Transverse colon (tissue), 4 donors: ENCODE data around the gene ATF4. TPM values are rescaled to one million over a fixed set of nuclear protein-coding genes. Genes with fewer than 3 reads are reported as not detected.
A peak's percentile ranks its signal among the peaks of the same experiment; 100 is the strongest.
"Not testable (repeated sequence)": the region's sequence is repeated elsewhere in the genome, so short reads cannot be mapped to it uniquely, and the experiment has no call there.

Experiments
- DNase-seq: peaks from one replicate; pipeline ENCODE4 v3.0.0-alpha.2; 2019
- H3K27ac ChIP-seq, 4 donors: fragments of 200-600 bp; sonication (generic); 2 replicates each; pipeline ENCODE4 v1.5.1; 2016 to 2018; ENCODE audit warnings: inconsistent platforms in 4 of 4
- H3K27me3 ChIP-seq: fragments of 200-600 bp; sonication (generic); 2 replicates; pipeline ENCODE4 v1.5.1; 2017; ENCODE audit warnings: inconsistent platforms
- H3K36me3 ChIP-seq, 4 donors: fragments of 200-600 bp; sonication (generic); 2 replicates each; pipeline ENCODE4 v1.5.1; 2017 to 2019; ENCODE audit warnings: inconsistent platforms in 4 of 4
- H3K4me1 ChIP-seq, 4 donors: fragments of 200-600 bp; sonication (generic); 2 replicates each; pipeline ENCODE4 v1.5.1; 2017 to 2020; ENCODE audit warnings: inconsistent platforms in 4 of 4
- H3K4me3 ChIP-seq, 4 donors: fragments of 200-600 bp; sonication (generic); 1 replicate in 1 of 4; 2 replicates in 3 of 4; pipeline versions ENCODE4 v1.5.1 to v1.6.1; 2017 to 2019; ENCODE audit warnings: inconsistent platforms in 4 of 4
- H3K9me3 ChIP-seq, 2 donors: fragments of 200-600 bp; sonication (generic); 2 replicates each; pipeline ENCODE4 v1.5.1; 2017 to 2019; ENCODE audit warnings: inconsistent platforms in 2 of 2
- EP300 ChIP-seq: sonication (generic); formaldehyde crosslinking; IDR thresholded peaks from one replicate; pipeline ENCODE4 v1.6.1; 2017; ENCODE audit warnings: antibody characterized with exemption, low read depth
- POLR2A ChIP-seq: fragments of 450-650 bp; IDR thresholded peaks from one replicate; pipeline ENCODE4 v1.6.1; 2016; ENCODE audit warnings: antibody characterized with exemption, mild to moderate bottlenecking, moderate library complexity
- POLR2AphosphoS5 ChIP-seq, 3 donors: sonication (generic); formaldehyde crosslinking; IDR thresholded peaks; one replicate each; pipeline ENCODE4 v1.6.1; 2016; ENCODE audit warnings: antibody characterized with exemption in 3 of 3
- WGBS, 2 donors: methylation state at CpG; one replicate each; pipeline ENCODE4 v1.1.5; 2018; ENCODE audit warnings: low coverage in 1 of 2; 5-methylcytosine and 5-hydroxymethylcytosine counted together
- in situ Hi-C, 4 donors: fragments of 200-750 bp; cut with MboI; loops; one replicate each; pipeline versions ENCODE4 v1.15.0 to v1.15.1; 2017; ENCODE audit warnings: low sequenced_read_pairs in 3 of 4, low pct_ligation_motif_present in 1 of 4, low pct_unique_long_range_greater_than_20kb in 1 of 4
- intact Hi-C: fragments of 100-400 bp; cut with DNase I; formaldehyde crosslinking; loops from one replicate; pipeline ENCODE4 v1.15.1; 2023; ENCODE audit warnings: low total_unique reads
- total RNA-seq, 4 donors: library from RNA; depleted of rRNA; stranded (reverse); fragments of >200 nt; gene quantifications; one replicate each; pipeline ENCODE4 v1.1.0, GENCODE V29; 2016
- TF ChIP-seq, protein P1 (sequence below), 5 experiments: fragments of 200-600 bp in 3 of 5; fragments of 450-650 bp in 2 of 5; sonication (generic) in 3 of 5; IDR thresholded peaks; 1 replicate in 2 of 5; 2 replicates in 3 of 5; pipeline ENCODE4 v1.5.1; 2016 to 2017; ENCODE audit warnings: antibody characterized with exemption in 5 of 5, inconsistent platforms in 3 of 5, mild to moderate bottlenecking in 2 of 5, moderate library complexity in 1 of 5

ATF4 gene
- total RNA-seq, 4 donors from 2014 or later: 262 to 566 (median 339) TPM

DNA sequence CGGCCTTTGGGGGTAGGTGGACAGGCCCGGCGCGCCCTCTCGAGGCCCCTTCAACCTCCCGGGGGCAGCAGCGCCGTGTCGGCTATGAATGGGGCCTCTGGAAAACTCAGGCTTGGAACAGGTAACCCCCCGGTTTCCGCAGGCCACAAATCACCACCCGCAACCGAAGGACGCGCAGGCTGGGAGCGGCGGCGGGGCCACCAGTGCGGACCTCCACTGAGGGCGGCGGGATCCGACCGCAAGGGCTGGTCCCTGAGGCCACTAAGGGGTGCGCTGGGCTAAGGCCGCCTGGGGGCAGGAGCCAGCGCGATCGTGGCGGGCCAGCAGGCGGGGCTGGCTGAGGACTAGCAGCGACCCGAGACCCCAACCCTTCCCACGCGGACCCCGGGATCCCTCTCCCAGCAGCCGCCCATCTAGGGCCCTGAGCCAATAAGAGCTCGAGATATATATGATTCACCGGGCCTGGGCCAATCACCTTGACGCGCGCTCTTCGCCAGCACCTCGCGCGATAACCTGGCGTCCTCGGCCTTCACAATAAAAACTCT lies 609 bp upstream of the ATF4 start:
- H3K27me3 ChIP-seq: no peaks in the 10 kb centered on the region
- H3K27ac ChIP-seq: peak overlapping the region; percentile 96 to 100 (median 100)
- no peaks in the 10 kb centered on the region for H3K9me3 ChIP-seq
- TF ChIP-seq, protein P1, sequence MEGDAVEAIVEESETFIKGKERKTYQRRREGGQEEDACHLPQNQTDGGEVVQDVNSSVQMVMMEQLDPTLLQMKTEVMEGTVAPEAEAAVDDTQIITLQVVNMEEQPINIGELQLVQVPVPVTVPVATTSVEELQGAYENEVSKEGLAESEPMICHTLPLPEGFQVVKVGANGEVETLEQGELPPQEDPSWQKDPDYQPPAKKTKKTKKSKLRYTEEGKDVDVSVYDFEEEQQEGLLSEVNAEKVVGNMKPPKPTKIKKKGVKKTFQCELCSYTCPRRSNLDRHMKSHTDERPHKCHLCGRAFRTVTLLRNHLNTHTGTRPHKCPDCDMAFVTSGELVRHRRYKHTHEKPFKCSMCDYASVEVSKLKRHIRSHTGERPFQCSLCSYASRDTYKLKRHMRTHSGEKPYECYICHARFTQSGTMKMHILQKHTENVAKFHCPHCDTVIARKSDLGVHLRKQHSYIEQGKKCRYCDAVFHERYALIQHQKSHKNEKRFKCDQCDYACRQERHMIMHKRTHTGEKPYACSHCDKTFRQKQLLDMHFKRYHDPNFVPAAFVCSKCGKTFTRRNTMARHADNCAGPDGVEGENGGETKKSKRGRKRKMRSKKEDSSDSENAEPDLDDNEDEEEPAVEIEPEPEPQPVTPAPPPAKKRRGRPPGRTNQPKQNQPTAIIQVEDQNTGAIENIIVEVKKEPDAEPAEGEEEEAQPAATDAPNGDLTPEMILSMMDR (IDR thresholded peaks at IDR 0.05): peak in 3 of 5 experiments; percentile 27 to 31 (median 29)
- TF ChIP-seq EP300 (no peak), POLR2A (no peak), POLR2AphosphoS5 (IDR thresholded peaks at IDR 0.05) (peak; percentile 72 to 88 (median 83))
- H3K4me3 ChIP-seq: peak overlapping the region; percentile 79 to 96 (median 94)
- in situ Hi-C loops: no loop called here
- peaks cover 22 to 49% (median 41%) of the 10 kb centered on the region in 4 donors for H3K4me1 ChIP-seq
- peaks cover 0 to 27% (median 14%) of the 10 kb centered on the region in 4 donors for H3K36me3 ChIP-seq
- DNase-seq: peak; percentile 98
- intact Hi-C loops: loop anchor here (10.0 kb wide), 2 partner anchors 115 to 345 kb away; no protein-coding TSS in a partner anchor
- WGBS, 2 donors: 0% methylated on average over 21 of the region's 47 CpGs; no CpG with 5 or more reads in 1 of the 2 donors

GRCh38 chr22:39521106-39521885 lies 934 bp downstream of the ATF4 start:
- Histone ChIP-seq H3K4me3 (peak overlapping the region; percentile 93 to 96 (median 94)), H3K27ac (peak overlapping the region; percentile 96 to 100 (median 100)), H3K4me1 (peaks cover 22 to 50% (median 42%) of the 10 kb centered on the region in 4 donors), H3K36me3 (peaks cover 0 to 14% (median 9%) of the 10 kb centered on the region in 4 donors)
- intact Hi-C loops: loop anchor here (10.0 kb wide), 1 partner anchor 346 kb away; no protein-coding TSS in a partner anchor
- H3K9me3 ChIP-seq, H3K27me3 ChIP-seq, DNase-seq, in situ Hi-C loops: not testable (repeated sequence)
- 2% methylated on average over 20 of the region's 28 CpGs; no CpG with 5 or more reads in 1 of the 2 donors for WGBS, 2 donors

DNA sequence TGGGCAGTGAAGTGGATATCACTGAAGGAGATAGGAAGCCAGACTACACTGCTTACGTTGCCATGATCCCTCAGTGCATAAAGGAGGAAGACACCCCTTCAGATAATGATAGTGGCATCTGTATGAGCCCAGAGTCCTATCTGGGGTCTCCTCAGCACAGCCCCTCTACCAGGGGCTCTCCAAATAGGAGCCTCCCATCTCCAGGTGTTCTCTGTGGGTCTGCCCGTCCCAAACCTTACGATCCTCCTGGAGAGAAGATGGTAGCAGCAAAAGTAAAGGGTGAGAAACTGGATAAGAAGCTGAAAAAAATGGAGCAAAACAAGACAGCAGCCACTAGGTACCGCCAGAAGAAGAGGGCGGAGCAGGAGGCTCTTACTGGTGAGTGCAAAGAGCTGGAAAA lies 1.7 kb downstream of the ATF4 start:
- in situ Hi-C loops, H3K27me3 ChIP-seq, DNase-seq, H3K9me3 ChIP-seq: not testable (repeated sequence)
- Histone ChIP-seq H3K4me1 (peaks cover 23 to 56% (median 47%) of the 10 kb centered on the region in 4 donors), H3K27ac (peak overlapping the region; percentile 96 to 100 (median 100)), H3K4me3 (peak overlapping the region; percentile 93 to 96 (median 94)), H3K36me3 (peaks cover 0 to 14% (median 9%) of the 10 kb centered on the region in 4 donors)
- intact Hi-C loops: loop anchor here (10.0 kb wide), 1 partner anchor 347 kb away; no protein-coding TSS in a partner anchor
- WGBS, 2 donors: 0 to 12% methylated on average over 4 to 5 of the region's 5 CpGs

GRCh38 chr22:39522567-39523300 lies 2.4 kb downstream of the ATF4 start:
- Histone ChIP-seq H3K4me1 (peaks cover 29 to 62% (median 53%) of the 10 kb centered on the region in 4 donors), H3K4me3 (peak overlapping the region; percentile 93 to 96 (median 94))
- intact Hi-C loops: loop anchor here (10.0 kb wide), 1 partner anchor 348 kb away; no protein-coding TSS in a partner anchor

More at GRCh38 chr22:39522567-39523300, 2.4 kb downstream of the ATF4 start:
- peak; percentile 69 for DNase-seq
- H3K9me3 ChIP-seq: no peaks in the 10 kb centered on the region
- WGBS, 2 donors: 7 to 9% methylated on average over 4 to 14 of the region's 14 CpGs
- peak overlapping the region; percentile 96 to 100 (median 100) for H3K27ac ChIP-seq
- H3K27me3 ChIP-seq: no peaks in the 10 kb centered on the region
- in situ Hi-C loops: no loop called here
- H3K36me3 ChIP-seq: peaks cover 0 to 14% (median 9%) of the 10 kb centered on the region in 4 donors
- TF ChIP-seq, protein P1 (IDR thresholded peaks at IDR 0.05): no peak
- TF ChIP-seq EP300 (no peak), POLR2A (peak; percentile 49), POLR2AphosphoS5 (IDR thresholded peaks at IDR 0.05) (peak; percentile 31 to 54 (median 53))
